CD8-positive, alpha-beta memory T cell (primary cell): ENCODE measurements around the gene STN1. TPM values are rescaled to one million over a fixed set of nuclear protein-coding genes. Genes with fewer than 3 reads are reported as not detected.
A peak's percentile ranks its signal among the peaks of the same experiment; 100 is the strongest.

ENCODE experiments used
- CTCF ChIA-PET: fragments of 350-600 bp; sonication (Branson Sonifier 250); formaldehyde crosslinking; loops from one replicate; lab custom pipeline; 2021; ENCODE audit warnings: antibody characterized with exemption; lab: Charles Lee
- POLR2A ChIA-PET: fragments of 350-600 bp; sonication (Branson Sonifier 250); formaldehyde crosslinking; loops from one replicate; lab custom pipeline; 2021; ENCODE audit warnings: antibody characterized with exemption; lab: Charles Lee
- DNase-seq, 5 donors: peaks; one replicate each; pipeline versions ENCODE4 v3.0.0 to v3.0.0-alpha.2; 2020 to 2022; ENCODE audit warnings: mixed read lengths in 1 of 5
- H3K27ac ChIP-seq: one replicate; pipeline ENCODE4 v1.7.0; 2013; ENCODE audit warnings: low read depth, mild to moderate bottlenecking, low read length, moderate library complexity
- H3K27me3 ChIP-seq: 2 replicates; pipeline ENCODE4 v1.7.0; 2013; ENCODE audit warnings: low read length, mild to moderate bottlenecking; ENCODE audit not compliant: insufficient read depth, poor library complexity, severe bottlenecking
- H3K36me3 ChIP-seq: 2 replicates; pipeline ENCODE4 v1.7.0; 2013; ENCODE audit warnings: mild to moderate bottlenecking, low read length, moderate library complexity; ENCODE audit not compliant: insufficient read depth
- H3K4me1 ChIP-seq: 2 replicates; pipeline ENCODE4 v1.7.0; 2013; ENCODE audit warnings: mild to moderate bottlenecking, low read length, moderate library complexity; ENCODE audit not compliant: insufficient read depth
- H3K4me3 ChIP-seq: 2 replicates; pipeline ENCODE4 v1.7.0; 2013; ENCODE audit warnings: mild to moderate bottlenecking, low read length
- H3K9me3 ChIP-seq: 2 replicates; pipeline ENCODE4 v1.7.0; 2013; ENCODE audit warnings: mild to moderate bottlenecking, low read length
- H3K27ac Mint-ChIP-seq, 8 donors: one replicate each; pipeline ENCODE4 v1.8.0; 2020 to 2021; ENCODE audit warnings: mixed read lengths in 8 of 8, mild to moderate bottlenecking in 6 of 8, inconsistent platforms in 3 of 8, moderate library complexity in 3 of 8
- H3K27me3 Mint-ChIP-seq, 2 donors: one replicate each; pipeline ENCODE4 v1.8.0; 2020 to 2021; ENCODE audit warnings: mixed read lengths in 2 of 2, mild to moderate bottlenecking in 1 of 2, moderate library complexity in 1 of 2
- H3K36me3 Mint-ChIP-seq, 3 donors: one replicate each; pipeline ENCODE4 v1.8.0; 2020 to 2021; ENCODE audit warnings: mixed read lengths in 3 of 3, inconsistent platforms in 1 of 3, mild to moderate bottlenecking in 1 of 3
- H3K4me1 Mint-ChIP-seq, 3 donors: one replicate each; pipeline ENCODE4 v1.8.0; 2020 to 2021; ENCODE audit warnings: mixed read lengths in 3 of 3, inconsistent platforms in 1 of 3, mild to moderate bottlenecking in 1 of 3
- H3K4me3 Mint-ChIP-seq, 7 donors: one replicate each; pipeline ENCODE4 v1.8.0; 2020 to 2021; ENCODE audit warnings: mixed read lengths in 7 of 7, mild to moderate bottlenecking in 6 of 7, moderate library complexity in 4 of 7, inconsistent platforms in 2 of 7
- H3K9me3 Mint-ChIP-seq, 5 donors: one replicate each; pipeline ENCODE4 v1.8.0; 2020 to 2022; ENCODE audit warnings: mixed read lengths in 5 of 5, mild to moderate bottlenecking in 3 of 5, moderate library complexity in 2 of 5, inconsistent platforms in 1 of 5
- polyA plus RNA-seq: library from polyadenylated mRNA; unstranded; fragments of 300-500 nt; fragmentation: Illumina TruSeq; gene quantifications from one replicate; pipeline ENCODE4 v1.2.3, GENCODE V29; 2021
- total RNA-seq, 2 experiments: library from RNA; stranded (reverse); gene quantifications; one replicate each; pipeline ENCODE4 v1.2.3, GENCODE V29; 2021

The STN1 gene
- total and polyA plus RNA-seq, 3 experiments from 2014 or later, result 23.6 to 101 (median 24.5) TPM

DNA sequence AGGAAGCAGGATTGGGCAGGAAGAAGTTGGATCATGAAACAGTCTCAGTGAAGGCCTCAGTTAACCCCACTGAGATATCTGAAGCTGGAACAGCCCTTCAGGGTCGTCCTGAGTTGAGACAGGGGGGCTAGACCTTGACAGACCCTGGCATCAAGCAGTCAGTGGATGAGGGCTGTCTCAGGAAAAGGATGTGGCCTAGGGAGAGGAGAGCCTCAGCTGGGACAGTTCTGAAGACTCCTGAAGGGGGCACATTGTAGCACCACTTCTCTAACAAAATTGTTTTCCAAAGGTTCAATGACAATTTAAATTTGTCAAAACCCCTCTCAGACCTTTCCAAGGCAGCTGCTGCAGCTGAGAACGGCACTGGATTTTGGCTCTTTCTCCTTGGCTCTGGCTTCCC lies 33.2 kb upstream of the STN1 start:
- Mint-ChIP-seq H3K4me3 (no peak overlapping the region), H3K27me3 (no peaks in the 10 kb centered on the region), H3K27ac (no peak overlapping the region), H3K36me3 (peaks cover 0 to 4% (median 2%) of the 10 kb centered on the region in 3 donors), H3K9me3 (peaks cover 0 to 3% (median 0%) of the 10 kb centered on the region in 5 donors), H3K4me1 (peaks cover 6 to 10% (median 7%) of the 10 kb centered on the region in 3 donors)
- no peak for DNase-seq
- Histone ChIP-seq H3K27ac (no peak overlapping the region), H3K36me3 (no peaks in the 10 kb centered on the region), H3K4me3 (no peak overlapping the region), H3K27me3 (no peaks in the 10 kb centered on the region), H3K4me1 (no peaks in the 10 kb centered on the region), H3K9me3 (no peaks in the 10 kb centered on the region)
- ChIA-PET CTCF (no interaction called here), POLR2A (no interaction called here)

DNA sequence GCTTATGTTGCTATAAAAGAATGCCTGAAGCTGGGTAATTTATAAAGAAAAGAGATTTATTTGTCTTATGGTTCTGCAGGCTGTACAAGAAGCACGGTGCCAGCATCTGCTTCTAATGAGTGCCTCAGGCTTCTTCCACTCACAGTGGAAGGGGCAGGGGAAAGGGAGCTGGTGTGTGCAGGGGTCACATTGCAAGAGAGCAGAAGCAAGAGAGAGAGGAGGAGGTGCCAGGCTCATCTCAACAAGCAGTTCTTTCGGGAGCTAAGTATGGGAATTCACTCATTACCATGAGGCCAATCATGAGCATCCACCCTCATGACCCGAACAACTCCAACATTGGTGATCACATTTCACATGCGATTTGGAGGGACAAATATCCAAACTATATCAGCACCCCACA lies 31.7 kb upstream of the STN1 start:
- no peak overlapping the region for H3K27ac Mint-ChIP-seq
- POLR2A ChIA-PET, result no interaction called here
- H3K27ac ChIP-seq, result no peak overlapping the region
- H3K36me3 Mint-ChIP-seq, result peaks cover 0 to 2% (median 0%) of the 10 kb centered on the region in 3 donors
- no peak overlapping the region for H3K4me3 Mint-ChIP-seq
- no peaks in the 10 kb centered on the region for H3K27me3 ChIP-seq
- CTCF ChIA-PET, result interaction anchor here (1.0 kb wide), 1 partner anchor 14 kb away, joined by 4 read pairs; no protein-coding TSS in a partner anchor
- no peaks in the 10 kb centered on the region for H3K9me3 ChIP-seq
- DNase-seq, result no peak
- peaks cover 6 to 10% (median 7%) of the 10 kb centered on the region in 3 donors for H3K4me1 Mint-ChIP-seq
- H3K9me3 Mint-ChIP-seq, result peaks cover 0 to 3% (median 0%) of the 10 kb centered on the region in 5 donors
- H3K4me3 ChIP-seq, result no peak overlapping the region
- no peaks in the 10 kb centered on the region for H3K27me3 Mint-ChIP-seq
- H3K4me1 ChIP-seq, result no peaks in the 10 kb centered on the region
- H3K36me3 ChIP-seq, result no peaks in the 10 kb centered on the region

DNA sequence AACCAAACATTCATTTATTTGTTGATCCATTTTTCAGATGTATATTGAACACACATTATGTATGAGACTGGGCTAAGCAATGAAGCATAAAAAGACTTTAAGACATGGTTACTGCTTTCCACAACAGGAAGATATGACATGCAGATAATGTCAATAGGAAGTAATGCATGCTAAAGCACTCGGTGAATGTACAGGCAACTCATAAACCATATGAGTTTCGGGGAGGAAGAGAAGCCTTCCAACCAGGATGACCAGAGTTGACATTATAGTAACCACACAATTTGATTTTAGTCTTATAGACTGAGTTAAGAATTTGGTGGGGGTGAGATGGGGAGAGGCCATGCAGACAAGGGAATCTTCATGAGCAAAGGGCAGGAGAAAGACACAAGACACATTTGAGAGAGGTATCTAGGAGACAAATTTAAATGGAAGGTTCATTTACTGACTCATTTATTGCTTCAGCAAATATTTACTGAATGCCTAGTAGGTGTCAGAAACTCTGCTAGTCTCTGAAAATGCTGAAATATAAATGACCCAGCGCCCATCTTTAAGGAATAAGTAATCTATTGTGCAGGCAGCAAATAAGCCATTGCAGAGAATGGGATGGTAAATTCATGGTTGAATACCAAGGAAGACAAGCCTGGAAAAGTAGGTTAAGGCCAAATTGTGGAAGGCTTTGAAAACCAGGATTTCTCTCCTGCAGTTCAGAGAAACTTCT lies 30.0 kb upstream of the STN1 start:
- Histone ChIP-seq H3K9me3 (no peaks in the 10 kb centered on the region), H3K36me3 (no peaks in the 10 kb centered on the region), H3K4me3 (no peak overlapping the region), H3K4me1 (no peaks in the 10 kb centered on the region), H3K27ac (no peak overlapping the region), H3K27me3 (no peaks in the 10 kb centered on the region)
- CTCF ChIA-PET, result no interaction called here
- POLR2A ChIA-PET, result no interaction called here
- Mint-ChIP-seq H3K36me3 (peaks cover 0 to 3% (median 2%) of the 10 kb centered on the region in 3 donors), H3K27ac (peak overlapping the region in 4 of 8 donors; percentile 3 to 73 (median 50)), H3K4me1 (peaks cover 6 to 10% (median 7%) of the 10 kb centered on the region in 3 donors), H3K9me3 (peaks cover 0 to 2% (median 0%) of the 10 kb centered on the region in 5 donors), H3K27me3 (peaks cover 0 to 4% of the 10 kb centered on the region in 2 donors), H3K4me3 (peak overlapping the region in 1 of 7 donors; percentile 16)
- no peak for DNase-seq

- Histone ChIP-seq H3K4me3 (no peak overlapping the region), H3K27ac (no peak overlapping the region), H3K4me1 (no peaks in the 10 kb centered on the region), H3K9me3 (no peaks in the 10 kb centered on the region), H3K27me3 (no peaks in the 10 kb centered on the region), H3K36me3 (no peaks in the 10 kb centered on the region)
- Mint-ChIP-seq H3K36me3 (peaks cover 0 to 3% (median 0%) of the 10 kb centered on the region in 3 donors), H3K4me3 (no peak overlapping the region), H3K9me3 (no peaks in the 10 kb centered on the region), H3K27ac (no peak overlapping the region), H3K27me3 (peaks cover 0 to 6% of the 10 kb centered on the region in 2 donors), H3K4me1 (peaks cover 3 to 9% (median 4%) of the 10 kb centered on the region in 3 donors)
- ChIA-PET POLR2A (no interaction called here), CTCF (no interaction called here)
- DNase-seq, result no peak
Observed at GRCh38 chr10:103942866-103943265, 24.9 kb upstream of the STN1 start.

GRCh38 chr10:103941801-103942200 lies 23.8 kb upstream of the STN1 start:
- H3K4me3 ChIP-seq, result no peak overlapping the region
- no peaks in the 10 kb centered on the region for H3K9me3 ChIP-seq
- Mint-ChIP-seq H3K36me3 (peaks cover 0 to 3% (median 0%) of the 10 kb centered on the region in 3 donors), H3K9me3 (no peaks in the 10 kb centered on the region), H3K4me1 (no peaks in the 10 kb centered on the region), H3K27me3 (peaks cover 0 to 6% of the 10 kb centered on the region in 2 donors), H3K27ac (no peak overlapping the region), H3K4me3 (no peak overlapping the region)
- ChIA-PET CTCF (no interaction called here), POLR2A (no interaction called here)
- no peaks in the 10 kb centered on the region for H3K4me1 ChIP-seq
- no peak overlapping the region for H3K27ac ChIP-seq
- H3K36me3 ChIP-seq, result no peaks in the 10 kb centered on the region
- no peak for DNase-seq
- H3K27me3 ChIP-seq, result no peaks in the 10 kb centered on the region

- POLR2A ChIA-PET, result no interaction called here
- no peaks in the 10 kb centered on the region for H3K9me3 Mint-ChIP-seq
- CTCF ChIA-PET, result interaction anchor here (1.1 kb wide), 1 partner anchor 253 kb away, joined by 3 read pairs; no protein-coding TSS in a partner anchor
Observed at GRCh38 chr10:103939522-103939921, 21.5 kb upstream of the STN1 start.

DNA sequence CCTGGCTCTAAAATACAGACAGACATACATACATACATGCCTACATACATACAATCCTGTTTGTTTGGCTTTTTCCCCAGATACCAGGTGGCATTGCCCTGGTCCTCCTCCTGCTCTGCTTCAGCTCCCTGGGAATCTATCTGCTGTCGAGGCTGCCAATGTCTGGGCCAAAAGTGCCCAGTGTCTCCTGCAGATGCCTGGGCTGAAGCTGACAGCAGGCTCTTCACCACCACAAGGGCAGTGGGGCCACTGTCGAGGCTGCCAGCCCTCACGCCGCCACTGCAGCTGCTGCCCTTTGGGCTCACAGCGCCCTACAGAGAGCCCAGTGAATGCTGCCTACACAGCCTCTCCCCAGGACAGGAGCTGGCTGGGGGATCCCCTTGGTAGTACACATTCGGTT lies 18.0 kb upstream of the STN1 start:
- POLR2A ChIA-PET, result no interaction called here
- Histone ChIP-seq H3K36me3 (no peaks in the 10 kb centered on the region), H3K27me3 (no peaks in the 10 kb centered on the region), H3K4me1 (no peaks in the 10 kb centered on the region), H3K9me3 (no peaks in the 10 kb centered on the region), H3K27ac (no peak overlapping the region), H3K4me3 (no peak overlapping the region)
- no peaks in the 10 kb centered on the region for H3K4me1 Mint-ChIP-seq
- peaks cover 0 to 6% of the 10 kb centered on the region in 2 donors for H3K27me3 Mint-ChIP-seq
- CTCF ChIA-PET, result no interaction called here
- H3K36me3 Mint-ChIP-seq, result no peaks in the 10 kb centered on the region
- H3K4me3 Mint-ChIP-seq, result no peak overlapping the region
- no peak for DNase-seq
- H3K27ac Mint-ChIP-seq, result no peak overlapping the region
- no peaks in the 10 kb centered on the region for H3K9me3 Mint-ChIP-seq

More at GRCh38 chr10:103939522-103939921, 21.5 kb upstream of the STN1 start:
- H3K4me3 ChIP-seq, result no peak overlapping the region
- Mint-ChIP-seq H3K27me3 (peaks cover 6% of the 10 kb centered on the region in 2 donors), H3K36me3 (peaks cover 0 to 3% (median 0%) of the 10 kb centered on the region in 3 donors), H3K4me3 (no peak overlapping the region), H3K27ac (no peak overlapping the region), H3K4me1 (no peaks in the 10 kb centered on the region)
- H3K27ac ChIP-seq, result no peak overlapping the region
- H3K27me3 ChIP-seq, result no peaks in the 10 kb centered on the region
- no peaks in the 10 kb centered on the region for H3K36me3 ChIP-seq
- no peak for DNase-seq
- no peaks in the 10 kb centered on the region for H3K4me1 ChIP-seq
- H3K9me3 ChIP-seq, result no peaks in the 10 kb centered on the region

DNA sequence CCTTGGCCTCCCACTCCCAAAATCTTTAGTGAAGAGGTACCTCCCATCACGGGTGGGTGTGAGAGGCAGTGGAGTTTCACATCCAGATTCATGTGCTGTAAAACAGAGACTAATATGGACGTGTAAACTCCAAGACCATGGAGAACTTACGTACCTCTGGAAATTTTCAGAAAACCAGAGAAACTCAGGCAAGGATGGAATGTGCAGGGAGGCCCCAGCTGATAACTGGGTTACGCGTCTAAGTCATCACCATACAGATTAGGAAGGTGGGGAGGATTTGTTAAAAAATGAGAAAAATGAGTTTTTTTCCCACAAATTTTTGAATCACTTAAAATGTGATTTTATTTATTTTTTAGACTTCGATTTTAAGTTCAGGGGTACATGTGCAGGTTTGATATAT lies 16.3 kb upstream of the STN1 start:
- DNase-seq, result no peak
- POLR2A ChIA-PET, result no interaction called here
- H3K4me1 Mint-ChIP-seq, result no peaks in the 10 kb centered on the region
- H3K9me3 ChIP-seq, result no peaks in the 10 kb centered on the region
- H3K4me3 Mint-ChIP-seq, result no peak overlapping the region
- H3K4me1 ChIP-seq, result no peaks in the 10 kb centered on the region
- H3K27me3 ChIP-seq, result no peaks in the 10 kb centered on the region
- H3K27me3 Mint-ChIP-seq, result peaks cover 0 to 6% of the 10 kb centered on the region in 2 donors
- no peaks in the 10 kb centered on the region for H3K9me3 Mint-ChIP-seq
- CTCF ChIA-PET, result no interaction called here
- H3K36me3 Mint-ChIP-seq, result no peaks in the 10 kb centered on the region
- no peaks in the 10 kb centered on the region for H3K36me3 ChIP-seq
- no peak overlapping the region for H3K4me3 ChIP-seq
- no peak overlapping the region for H3K27ac Mint-ChIP-seq
- H3K27ac ChIP-seq, result no peak overlapping the region
